Erythroblast (primary cell): ENCODE measurements around the gene ERCC5.

Experiments
- GATA1 ChIP-seq: IDR thresholded peaks from 2 replicates; pipeline ENCODE4 v1.6.1; 2011; ENCODE audit warnings: low read depth, mild to moderate bottlenecking, control low read depth, low read length, moderate library complexity
- POLR2A ChIP-seq: IDR thresholded peaks from 2 replicates; pipeline ENCODE4 v1.6.1; 2011; ENCODE audit warnings: mild to moderate bottlenecking, low read length

- no peak for TF ChIP-seq POLR2A
- TF ChIP-seq GATA1 = no peak
Measured at GRCh38 chr13:102892503-102892902, 46.7 kb downstream of the ERCC5 start.
